ENCODE data around the gene GPX4.

Gene GPX4

DNA sequence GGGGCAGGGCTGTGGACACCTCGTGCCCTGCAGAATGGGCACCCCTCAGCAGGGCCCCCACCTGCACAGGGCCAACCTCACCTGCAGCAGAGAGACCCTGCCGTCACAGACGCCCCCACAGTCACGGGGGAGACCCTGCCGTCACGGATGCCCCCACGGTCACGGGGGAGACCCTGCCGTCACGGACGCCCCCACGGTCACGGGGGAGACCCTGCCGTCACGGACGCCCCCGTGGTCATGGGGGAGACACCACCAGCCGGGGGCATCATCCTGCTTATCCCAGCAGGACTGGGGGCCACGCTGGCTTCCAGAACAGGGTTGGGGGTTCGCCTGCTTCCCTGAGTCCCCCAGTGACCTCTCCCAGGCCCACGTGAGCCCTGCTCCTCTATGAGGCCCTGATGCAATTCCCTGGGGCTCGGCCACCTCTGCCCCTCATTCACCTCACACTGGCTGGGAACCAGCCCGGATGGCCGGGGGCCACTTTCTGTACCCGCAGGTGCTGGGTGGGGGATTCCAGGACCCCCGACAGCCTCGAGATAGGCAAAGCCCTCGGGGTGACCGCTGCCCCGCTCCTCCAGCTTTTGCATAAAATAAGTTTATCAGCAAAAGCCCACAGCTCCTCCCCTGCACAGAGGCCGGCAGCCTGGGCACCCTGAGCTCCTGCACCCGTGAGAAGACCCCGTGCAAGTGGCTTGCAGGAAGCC lies 46.7 kb downstream of the GPX4 start:
- Histone ChIP-seq H3K9ac (ENCODE audit: low read length in 5 of 5) (peak overlapping the region in 1 of 5 donors; percentile 52), H3K36me3 (ENCODE audit: control insufficient read depth in 5 of 5, insufficient read depth in 5 of 5, low read length in 5 of 5) (peaks cover 0 to 46% (median 20%) of the 10 kb centered on the region in 5 donors), H3K27ac (ENCODE audit: low read depth, low read length) (peak overlapping the region; percentile 76), H3K9me3 (ENCODE audit: control insufficient read depth in 5 of 5, low read length in 5 of 5) (no peaks in the 10 kb centered on the region), H3K27me3 (ENCODE audit: control insufficient read depth in 5 of 5, insufficient read depth in 4 of 5, low read length in 5 of 5) (no peaks in the 10 kb centered on the region), H3K4me3 (ENCODE audit: low read depth in 1 of 5, low read length in 5 of 5) (peak overlapping the region in 2 of 5 donors; percentile 17 to 22), H3K4me1 (ENCODE audit: control insufficient read depth in 5 of 5, insufficient read depth in 5 of 5, low read length in 5 of 5) (peaks cover 5 to 52% (median 49%) of the 10 kb centered on the region in 5 donors)

DNA sequence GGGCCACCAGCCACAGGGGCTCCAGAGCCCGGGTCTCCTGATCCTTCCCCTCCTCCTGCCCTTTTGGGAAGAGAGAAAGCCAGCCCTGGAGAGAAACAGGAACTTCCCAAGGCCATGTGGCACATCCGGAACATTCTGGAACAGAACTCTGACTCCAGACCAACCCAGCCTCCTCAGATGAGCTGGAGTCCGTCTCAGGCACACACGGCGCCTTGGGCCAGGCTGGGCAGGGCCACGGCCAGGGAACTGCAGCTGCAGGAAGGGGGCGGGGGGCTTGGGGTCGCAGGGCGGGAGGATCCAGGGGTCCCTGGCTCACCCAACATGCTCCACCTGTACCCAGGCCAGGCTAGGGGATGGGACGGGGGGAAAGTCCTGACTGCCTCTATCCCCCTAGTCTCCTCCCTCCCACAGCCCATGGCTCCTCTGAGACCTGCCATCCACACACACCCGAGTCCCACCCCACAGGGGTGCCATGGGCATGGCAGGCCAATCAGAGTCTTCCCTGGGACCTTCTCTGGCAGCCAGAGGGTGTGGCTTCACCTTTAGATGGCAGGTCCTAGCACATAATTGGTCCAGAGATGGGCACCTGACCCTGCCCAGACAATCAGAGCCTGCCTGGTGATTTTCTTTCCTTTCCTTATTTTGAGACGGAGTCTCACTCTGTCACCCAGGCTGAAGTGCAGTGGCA lies 47.4 kb downstream of the GPX4 start:
- H3K27ac ChIP-seq (ENCODE audit: low read depth, low read length) = peak overlapping the region; percentile 76

DNA sequence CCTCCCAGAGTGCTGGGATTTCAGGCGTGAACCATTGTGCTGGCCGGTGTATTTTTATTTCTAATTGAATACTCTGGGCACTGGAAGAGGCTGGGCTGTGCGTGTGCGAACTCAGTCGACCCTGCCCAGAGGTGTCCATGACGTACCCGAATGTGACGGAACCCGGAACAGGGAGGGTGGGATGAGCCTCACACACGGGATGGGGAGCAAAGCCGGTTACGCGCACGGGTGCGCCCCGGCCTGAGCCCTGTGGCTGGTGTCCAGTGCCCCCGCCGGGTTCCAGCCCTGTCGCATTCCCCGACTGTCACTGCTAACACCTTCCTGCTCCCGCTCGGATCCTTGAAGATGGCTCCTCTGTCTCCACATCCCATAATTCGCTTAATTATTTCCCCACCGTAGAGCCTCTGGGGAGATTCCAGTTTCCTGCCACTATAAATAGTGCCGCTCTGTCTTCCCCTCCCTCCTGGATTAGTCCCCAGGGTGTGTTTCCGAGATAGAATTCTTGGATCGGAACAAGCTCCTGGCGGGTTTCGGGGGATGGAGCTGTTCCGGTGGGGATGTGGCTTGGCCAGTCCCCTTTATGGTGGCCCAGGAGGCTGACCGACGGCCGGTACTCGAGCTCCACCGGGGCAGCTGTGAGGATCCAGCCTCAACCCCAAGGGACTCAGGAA lies 48.3 kb downstream of the GPX4 start:
- peak overlapping the region in 3 of 5 donors; percentile 2 to 44 (median 44) for H3K4me3 ChIP-seq (ENCODE audit: low read depth in 1 of 5, low read length in 5 of 5)
- peaks cover 0 to 32% (median 8%) of the 10 kb centered on the region in 5 donors for H3K36me3 ChIP-seq (ENCODE audit: control insufficient read depth in 5 of 5, insufficient read depth in 5 of 5, low read length in 5 of 5)
- H3K27ac ChIP-seq (ENCODE audit: low read depth, low read length) = peak overlapping the region; percentile 76

More for the DNA sequence above, 47.4 kb downstream of the GPX4 start:
- no peaks in the 10 kb centered on the region for H3K27me3 ChIP-seq (ENCODE audit: control insufficient read depth in 5 of 5, insufficient read depth in 4 of 5, low read length in 5 of 5)
- H3K36me3 ChIP-seq (ENCODE audit: control insufficient read depth in 5 of 5, insufficient read depth in 5 of 5, low read length in 5 of 5) = peaks cover 0 to 39% (median 15%) of the 10 kb centered on the region in 5 donors
- H3K9ac ChIP-seq (ENCODE audit: low read length in 5 of 5) = peak overlapping the region in 3 of 5 donors; percentile 21 to 68 (median 52)
- peaks cover 7 to 59% (median 56%) of the 10 kb centered on the region in 5 donors for H3K4me1 ChIP-seq (ENCODE audit: control insufficient read depth in 5 of 5, insufficient read depth in 5 of 5, low read length in 5 of 5)
- H3K9me3 ChIP-seq (ENCODE audit: control insufficient read depth in 5 of 5, low read length in 5 of 5) = no peaks in the 10 kb centered on the region
- H3K4me3 ChIP-seq (ENCODE audit: low read depth in 1 of 5, low read length in 5 of 5) = peak overlapping the region in 3 of 5 donors; percentile 17 to 22 (median 22)

DNA sequence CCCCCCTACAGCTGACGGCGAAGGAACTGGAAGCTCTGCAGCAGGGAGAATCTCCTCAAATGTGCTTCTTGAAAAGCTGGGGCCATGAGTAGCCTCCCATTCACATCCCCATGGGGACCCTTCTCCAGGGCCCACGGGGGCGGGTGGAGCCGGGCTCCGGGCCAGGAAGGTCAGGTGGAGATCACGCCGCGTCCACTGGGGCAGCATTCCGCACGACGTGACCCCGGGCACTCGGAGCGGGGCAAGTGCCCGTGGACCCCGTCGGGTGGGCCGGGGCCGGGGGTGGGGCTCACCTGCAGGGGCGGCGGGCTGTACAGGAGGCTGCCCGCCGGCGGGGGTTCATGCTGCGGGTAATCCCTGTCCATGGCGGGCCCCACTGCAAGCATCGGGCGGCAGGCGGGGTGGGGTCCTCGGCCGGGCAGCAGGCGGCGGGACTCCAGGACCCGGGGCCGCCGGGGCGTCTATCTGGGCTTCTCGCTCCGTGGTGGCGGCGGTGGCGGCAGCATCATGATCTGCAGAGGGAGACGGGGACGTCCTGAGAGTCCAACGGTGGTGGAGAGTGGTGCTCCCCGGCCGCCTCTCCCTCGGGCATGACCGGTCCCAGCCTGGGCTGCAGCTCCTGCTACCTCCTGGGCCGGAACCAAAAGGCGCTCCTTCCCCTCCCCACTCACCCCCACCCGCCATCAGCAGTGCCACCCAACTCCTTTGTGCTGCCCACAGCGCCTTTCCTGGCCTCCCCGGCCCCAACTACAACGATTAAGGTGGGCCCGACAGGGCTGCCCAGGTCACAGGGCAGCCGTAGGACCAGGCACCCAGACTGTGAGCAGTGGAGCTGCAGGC lies 50.3 kb downstream of the GPX4 start:
- Histone ChIP-seq H3K4me3 (ENCODE audit: low read depth in 1 of 5, low read length in 5 of 5) (peak overlapping the region in 4 of 5 donors; percentile 24 to 57 (median 48)), H3K36me3 (ENCODE audit: control insufficient read depth in 5 of 5, insufficient read depth in 5 of 5, low read length in 5 of 5) (peaks cover 0 to 31% (median 9%) of the 10 kb centered on the region in 5 donors), H3K27ac (ENCODE audit: low read depth, low read length) (peak overlapping the region; percentile 90)

More for the DNA sequence above, 48.3 kb downstream of the GPX4 start:
- H3K9me3 ChIP-seq (ENCODE audit: control insufficient read depth in 5 of 5, low read length in 5 of 5) = no peaks in the 10 kb centered on the region
- peaks cover 9 to 65% (median 64%) of the 10 kb centered on the region in 5 donors for H3K4me1 ChIP-seq (ENCODE audit: control insufficient read depth in 5 of 5, insufficient read depth in 5 of 5, low read length in 5 of 5)
- no peaks in the 10 kb centered on the region for H3K27me3 ChIP-seq (ENCODE audit: control insufficient read depth in 5 of 5, insufficient read depth in 4 of 5, low read length in 5 of 5)
- peak overlapping the region in 1 of 5 donors; percentile 37 for H3K9ac ChIP-seq (ENCODE audit: low read length in 5 of 5)

DNA sequence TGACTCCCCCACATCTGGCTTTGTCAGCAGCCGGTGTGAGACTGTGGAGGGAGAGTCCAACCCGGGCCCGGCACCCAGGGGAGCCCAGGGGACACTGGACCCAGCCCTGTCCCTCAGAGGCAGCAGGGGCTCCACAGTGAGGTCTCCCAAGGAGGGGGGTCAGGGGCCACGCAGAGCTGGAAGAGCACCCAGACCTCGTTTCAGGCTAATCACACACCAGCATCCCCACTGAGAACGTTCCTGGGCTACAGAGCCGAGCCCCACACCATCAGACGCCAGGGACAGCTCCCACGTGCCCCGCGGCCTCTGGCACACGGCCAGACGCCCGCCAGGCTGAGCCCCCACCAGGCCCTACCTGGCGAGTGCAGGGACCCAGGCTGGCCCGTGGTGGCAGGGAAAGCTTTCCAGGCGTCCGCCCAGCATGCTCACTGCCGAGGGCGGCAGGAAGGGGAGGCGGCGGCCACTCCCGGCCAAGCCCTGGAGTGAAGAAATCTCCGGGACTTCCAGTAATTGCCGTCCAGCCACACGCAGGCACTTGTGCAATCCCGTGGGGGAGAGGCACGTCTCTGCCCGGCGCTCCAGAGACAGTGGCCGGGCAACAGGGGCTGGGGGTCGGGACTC lies 51.0 kb downstream of the GPX4 start:
- Histone ChIP-seq H3K9ac (ENCODE audit: low read length in 5 of 5) (peak overlapping the region; percentile 63 to 81 (median 68)), H3K4me1 (ENCODE audit: control insufficient read depth in 5 of 5, insufficient read depth in 5 of 5, low read length in 5 of 5) (peaks cover 9 to 64% (median 60%) of the 10 kb centered on the region in 5 donors), H3K4me3 (ENCODE audit: low read depth in 1 of 5, low read length in 5 of 5) (peak overlapping the region in 4 of 5 donors; percentile 24 to 57 (median 48)), H3K27me3 (ENCODE audit: control insufficient read depth in 5 of 5, insufficient read depth in 4 of 5, low read length in 5 of 5) (no peaks in the 10 kb centered on the region), H3K9me3 (ENCODE audit: control insufficient read depth in 5 of 5, low read length in 5 of 5) (no peaks in the 10 kb centered on the region), H3K27ac (ENCODE audit: low read depth, low read length) (peak overlapping the region; percentile 90), H3K36me3 (ENCODE audit: control insufficient read depth in 5 of 5, insufficient read depth in 5 of 5, low read length in 5 of 5) (peaks cover 0 to 26% (median 7%) of the 10 kb centered on the region in 5 donors)

More for the DNA sequence above, 50.3 kb downstream of the GPX4 start:
- H3K9ac ChIP-seq (ENCODE audit: low read length in 5 of 5) = peak overlapping the region in 4 of 5 donors; percentile 63 to 81 (median 74)
- H3K4me1 ChIP-seq (ENCODE audit: control insufficient read depth in 5 of 5, insufficient read depth in 5 of 5, low read length in 5 of 5) = peaks cover 9 to 67% (median 64%) of the 10 kb centered on the region in 5 donors
- no peaks in the 10 kb centered on the region for H3K27me3 ChIP-seq (ENCODE audit: control insufficient read depth in 5 of 5, insufficient read depth in 4 of 5, low read length in 5 of 5)
- H3K9me3 ChIP-seq (ENCODE audit: control insufficient read depth in 5 of 5, low read length in 5 of 5) = no peaks in the 10 kb centered on the region

DNA sequence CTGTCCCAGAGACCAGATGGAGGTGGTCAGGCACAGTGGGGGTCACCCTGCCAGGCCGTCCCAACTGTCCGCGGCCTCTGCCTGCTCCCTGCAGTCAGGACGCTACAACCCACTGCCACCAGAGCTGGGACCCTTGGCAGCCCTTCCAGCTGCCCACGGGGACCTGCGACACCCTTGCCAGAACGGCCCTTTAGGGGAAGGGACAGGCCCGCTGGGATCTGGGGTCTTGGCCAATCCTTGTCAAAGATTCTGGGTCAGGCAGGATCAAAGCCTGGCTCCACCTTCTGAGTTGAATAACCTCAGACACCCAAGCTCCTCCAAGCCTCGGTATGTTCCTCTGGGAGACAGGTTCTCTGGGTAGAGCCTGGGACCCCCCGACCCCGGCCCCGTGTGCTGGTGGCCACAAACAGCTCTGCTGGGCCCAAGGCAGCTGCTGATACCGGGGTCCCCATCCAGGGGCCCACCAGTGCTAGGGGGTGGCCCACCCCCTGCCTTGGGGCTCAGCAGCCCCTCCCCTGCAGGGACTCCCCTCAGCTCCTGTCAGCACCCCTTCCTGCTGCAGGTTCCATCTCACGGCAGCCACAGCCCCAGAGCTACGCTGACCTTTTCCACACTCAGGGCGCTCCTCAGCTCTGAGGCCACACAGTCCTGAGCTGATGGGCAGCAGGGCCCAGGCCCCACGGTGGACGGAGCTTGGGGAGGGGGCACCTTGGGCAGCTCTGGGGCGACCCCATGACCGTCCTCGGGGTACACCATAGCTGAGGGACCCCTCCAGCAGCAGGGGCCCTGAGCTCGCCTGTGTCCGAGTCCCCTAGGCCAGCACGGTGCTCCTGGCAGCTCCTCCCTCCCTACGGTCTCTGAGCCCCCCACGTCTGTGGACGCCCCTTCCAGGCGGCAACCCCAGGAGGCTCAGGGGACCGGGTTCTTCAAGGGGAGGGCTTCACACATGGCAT lies 51.8 kb downstream of the GPX4 start:
- Histone ChIP-seq H3K27me3 (ENCODE audit: control insufficient read depth in 5 of 5, insufficient read depth in 4 of 5, low read length in 5 of 5) (no peaks in the 10 kb centered on the region), H3K4me1 (ENCODE audit: control insufficient read depth in 5 of 5, insufficient read depth in 5 of 5, low read length in 5 of 5) (peaks cover 8 to 62% (median 52%) of the 10 kb centered on the region in 5 donors), H3K4me3 (ENCODE audit: low read depth in 1 of 5, low read length in 5 of 5) (peak overlapping the region in 4 of 5 donors; percentile 2 to 57 (median 14)), H3K9ac (ENCODE audit: low read length in 5 of 5) (peak overlapping the region; percentile 2 to 81 (median 68)), H3K9me3 (ENCODE audit: control insufficient read depth in 5 of 5, low read length in 5 of 5) (no peaks in the 10 kb centered on the region), H3K27ac (ENCODE audit: low read depth, low read length) (peak overlapping the region; percentile 90), H3K36me3 (ENCODE audit: control insufficient read depth in 5 of 5, insufficient read depth in 5 of 5, low read length in 5 of 5) (peaks cover 0 to 31% (median 6%) of the 10 kb centered on the region in 5 donors)
